ENCODE data around the gene IDI1. TPM values are rescaled to one million over a fixed set of nuclear protein-coding genes. Genes with fewer than 3 reads are reported as not detected.

IDI1 gene
- total RNA-seq, 4 donors from 2014 or later: 10.8 to 64.2 (median 17.9) TPM

GRCh38 chr10:1026578-1026977 is 22.3 kb downstream of the IDI1 start:
- DNase-seq: no peak
- Histone ChIP-seq H3K27me3 (no peaks in the 10 kb centered on the region), H3K4me3 (no peak overlapping the region), H3K9me3 (no peaks in the 10 kb centered on the region), H3K36me3 (no peaks in the 10 kb centered on the region), H3K27ac (no peak overlapping the region), H3K4me1 (no peaks in the 10 kb centered on the region)
- intact Hi-C loops (cut with DNase I; ENCODE audit: low total_unique reads): no loop called here
- no peak for TF ChIP-seq POLR2A (IDR thresholded peaks at IDR 0.05)
- TF ChIP-seq CTCF (IDR thresholded peaks at IDR 0.05): no peak

- TF ChIP-seq POLR2A (IDR thresholded peaks at IDR 0.05) (no peak), CTCF (IDR thresholded peaks at IDR 0.05) (no peak)
- no peak for DNase-seq
- no peak within 1 kb of the TSS for H3K4me3 ChIP-seq
- H3K27me3 ChIP-seq: no peaks in the 10 kb centered on the region
- no peaks in the 10 kb centered on the region for H3K4me1 ChIP-seq
- no peaks in the 10 kb centered on the region for H3K36me3 ChIP-seq
- no peaks in the 10 kb centered on the region for H3K9me3 ChIP-seq
- no peak within 1 kb of the TSS for H3K27ac ChIP-seq
- intact Hi-C loops (cut with DNase I; ENCODE audit: low total_unique reads): no loop called here
These were observed 23.2 kb downstream of the IDI1 start, which contains the start of gene IDI2 for GRCh38 chr10:1025683-1026082. IDI2 (minus strand) TSS chr10:1025859; CDS start chr10:1024723, 1,136 bp downstream.

GRCh38 chr10:1024103-1024502 is 24.8 kb downstream of the IDI1 start:
- Histone ChIP-seq H3K4me3 (no peak overlapping the region), H3K36me3 (no peaks in the 10 kb centered on the region), H3K9me3 (no peaks in the 10 kb centered on the region), H3K27me3 (no peaks in the 10 kb centered on the region), H3K4me1 (no peaks in the 10 kb centered on the region), H3K27ac (no peak overlapping the region)
- no peak for DNase-seq
- TF ChIP-seq POLR2A (IDR thresholded peaks at IDR 0.05) (no peak), CTCF (IDR thresholded peaks at IDR 0.05) (no peak)
- intact Hi-C loops (cut with DNase I; ENCODE audit: low total_unique reads): no loop called here

- DNase-seq: no peak
- intact Hi-C loops (cut with DNase I; ENCODE audit: low total_unique reads): no loop called here
- no peak for TF ChIP-seq POLR2A (IDR thresholded peaks at IDR 0.05)
- TF ChIP-seq CTCF (IDR thresholded peaks at IDR 0.05): no peak
These were observed 26.5 kb downstream of the IDI1 start for GRCh38 chr10:1022413-1022812.

GRCh38 chr10:1020958-1021357 is 28.0 kb downstream of the IDI1 start:
- Histone ChIP-seq H3K36me3 (no peaks in the 10 kb centered on the region), H3K9me3 (no peaks in the 10 kb centered on the region), H3K27ac (no peak overlapping the region), H3K4me3 (no peak overlapping the region), H3K27me3 (no peaks in the 10 kb centered on the region), H3K4me1 (no peaks in the 10 kb centered on the region)
- intact Hi-C loops (cut with DNase I; ENCODE audit: low total_unique reads): no loop called here
- DNase-seq: no peak
- TF ChIP-seq POLR2A (IDR thresholded peaks at IDR 0.05) (no peak), CTCF (IDR thresholded peaks at IDR 0.05) (no peak)

More at GRCh38 chr10:1022413-1022812, 26.5 kb downstream of the IDI1 start:
- no peak overlapping the region for H3K27ac ChIP-seq
- H3K36me3 ChIP-seq: no peaks in the 10 kb centered on the region
- no peaks in the 10 kb centered on the region for H3K27me3 ChIP-seq
- no peaks in the 10 kb centered on the region for H3K9me3 ChIP-seq
- H3K4me1 ChIP-seq: no peaks in the 10 kb centered on the region
- H3K4me3 ChIP-seq: no peak overlapping the region

All from uterus (tissue), 4 donors.